Activated naive CD4-positive, alpha-beta T cell treated with anti-CD3 and anti-CD28 coated beads, Interleukin-2, amount 50 U/mL, for 16 hours (primary cell): ENCODE data around the gene LDB1.
A peak's percentile ranks its signal among the peaks of the same experiment; 100 is the strongest.

Source experiments
- DNase-seq: peaks from one replicate; pipeline ENCODE4 v3.0.0-alpha.2; 2020

LDB1 gene

GRCh38 chr10:102112210-102112817, 7.9 kb downstream of the LDB1 start:
- no peak for DNase-seq

GRCh38 chr10:102111276-102111675, 8.9 kb downstream of the LDB1 start:
- DNase-seq: no peak

GRCh38 chr10:102109166-102110116, 10.7 kb downstream of the LDB1 start:
- DNase-seq: no peak

GRCh38 chr10:102106998-102107397, 13.2 kb downstream of the LDB1 start:
- no peak for DNase-seq

- no peak for DNase-seq
Observed at GRCh38 chr10:102102421-102102820, 17.7 kb downstream of the LDB1 start.

- DNase-seq: no peak
Observed at GRCh38 chr10:102101152-102101551, 19.0 kb downstream of the LDB1 start.

GRCh38 chr10:102096449-102096848, 23.7 kb downstream of the LDB1 start:
- no peak for DNase-seq

- no peak for DNase-seq
Observed at GRCh38 chr10:102090772-102091171, 29.4 kb downstream of the LDB1 start.

GRCh38 chr10:102086196-102086595, 34.0 kb downstream of the LDB1 start:
- DNase-seq: no peak

- no peak for DNase-seq
Observed at GRCh38 chr10:102085336-102085735, 34.8 kb downstream of the LDB1 start.

GRCh38 chr10:102083541-102083940, 36.6 kb downstream of the LDB1 start:
- no peak for DNase-seq

GRCh38 chr10:102072673-102073527, 47.3 kb downstream of the LDB1 start:
- peak; percentile 80 for DNase-seq

GRCh38 chr10:102069071-102069470, 51.1 kb downstream of the LDB1 start:
- DNase-seq: no peak

GRCh38 chr10:102068216-102068615, 52.0 kb downstream of the LDB1 start:
- no peak for DNase-seq

- DNase-seq: no peak
Observed at GRCh38 chr10:102067091-102067916, 52.9 kb downstream of the LDB1 start.

- no peak for DNase-seq
Observed at GRCh38 chr10:102066399-102067088, 53.6 kb downstream of the LDB1 start.

- DNase-seq: peak; percentile 22
Observed at GRCh38 chr10:102065561-102066398, 54.4 kb downstream of the LDB1 start.

GRCh38 chr10:102064868-102065560, 55.2 kb downstream of the LDB1 start, which contains the start of gene HPS6:
HPS6 (plus strand) TSS chr10:102065349; CDS start chr10:102065475, 126 bp downstream.
- peak; percentile 90 for DNase-seq

GRCh38 chr10:102064503-102064867, 55.7 kb downstream of the LDB1 start:
- DNase-seq: no peak

GRCh38 chr10:102059987-102060386, 60.2 kb downstream of the LDB1 start:
- no peak for DNase-seq
